ENCODE results near the gene PLA2G4B. TPM values are rescaled to one million over a fixed set of nuclear protein-coding genes. Genes with fewer than 3 reads are reported as not detected.

PLA2G4B gene
- total and polyA plus RNA-seq, 2 of the 8 experiments (the other 6 are each of a cell fraction or from before 2014, with no cell fraction given): 4.2 to 9.2 TPM

GRCh38 chr15:41817781-41818180, 20.9 kb upstream of the PLA2G4B start:
- no peak overlapping the region for H3K23ac ChIP-seq (ENCODE audit: insufficient read length)
- no peaks in the 10 kb centered on the region for H3K27me3 ChIP-seq (replicated peaks in 1 of 4; ENCODE audit: control insufficient read depth in 3 of 4, extremely low read depth in 1 of 4, insufficient read depth in 3 of 4, low read length in 3 of 4)
- H4K91ac ChIP-seq (replicated peaks; ENCODE audit: insufficient read length, low read length): no peak overlapping the region
- H2BK20ac ChIP-seq (ENCODE audit: low read length): no peak overlapping the region
- no peak overlapping the region for H4K5ac ChIP-seq (ENCODE audit: insufficient read length, low read depth, low read length)
- H3K9ac ChIP-seq (replicated peaks in 1 of 4; ENCODE audit: extremely low read depth in 1 of 4, low read depth in 3 of 4, low read length in 3 of 4): no peak overlapping the region
- H3K18ac ChIP-seq (ENCODE audit: extremely low read depth, low read length): no peak overlapping the region
- H3K79me2 ChIP-seq (ENCODE audit: control insufficient read depth in 1 of 2, insufficient read depth in 2 of 2, low read length in 2 of 2): no peaks in the 10 kb centered on the region
- no peak overlapping the region for H3K4me3 ChIP-seq (ENCODE audit: extremely low read depth in 1 of 4, insufficient read depth in 2 of 4, low read depth in 3 of 4, low read length in 4 of 4)
- no peak overlapping the region for H3K27ac ChIP-seq (ENCODE audit: low read depth, low read length)
- H2BK120ac ChIP-seq (replicated peaks; ENCODE audit: low read depth, low read length): no peak overlapping the region
- no peak overlapping the region for H4K8ac ChIP-seq (ENCODE audit: extremely low read depth, insufficient read depth, low read length)
- no peak overlapping the region for H2BK5ac ChIP-seq (ENCODE audit: low read depth, low read length)
- no peak for FAIRE-seq
- H3K23me2 ChIP-seq (ENCODE audit: low read depth, low read length): no peaks in the 10 kb centered on the region
- H3K56ac ChIP-seq (replicated peaks; ENCODE audit: insufficient read length, low read depth, low read length): no peak overlapping the region
- no peak for DNase-seq (ENCODE audit: low read depth in 1 of 2, low spot score in 2 of 2)
- TF ChIP-seq EP300 (IDR thresholded peaks at IDR 0.05; ENCODE audit: borderline replicate concordance in 1 of 2, low read depth in 2 of 2, low read length in 2 of 2): no peak
- no peak for TF ChIP-seq CBX5 (IDR thresholded peaks at IDR 0.05; ENCODE audit: low read depth, low read length)
- TF ChIP-seq KDM4A (IDR thresholded peaks at IDR 0.05; ENCODE audit: low read depth, low read length, severe bottlenecking): no peak
- no peak for TF ChIP-seq CREB1 (IDR thresholded peaks at IDR 0.05)
- H3K79me1 ChIP-seq (ENCODE audit: low read depth, low read length): no peaks in the 10 kb centered on the region
- H2BK15ac ChIP-seq (ENCODE audit: low read length): no peak overlapping the region
- H4K20me1 ChIP-seq (replicated peaks in 1 of 2; ENCODE audit: control insufficient read depth in 1 of 2, insufficient read depth in 2 of 2, low read length in 2 of 2): peaks cover 0 to 3% of the 10 kb centered on the region in 2 experiments
- no peak overlapping the region for H3K14ac ChIP-seq (ENCODE audit: insufficient read length)
- H3K4me2 ChIP-seq (ENCODE audit: insufficient read depth in 1 of 2, low read depth in 2 of 2, low read length in 2 of 2): no peak overlapping the region
- no peak overlapping the region for H2AFZ ChIP-seq (ENCODE audit: low read length)
- no peaks in the 10 kb centered on the region for H3K4me1 ChIP-seq (replicated peaks in 1 of 4; ENCODE audit: control insufficient read depth in 3 of 4, insufficient read depth in 4 of 4, low read length in 3 of 4)
- 85% methylated on average over 6 of the region's 6 CpGs; no CpG with 5 or more reads in 1 of the 2 experiments for WGBS, 2 experiments (ENCODE audit: extremely low coverage in 1 of 2, insufficient coverage in 1 of 2, insufficient read length in 1 of 2, insufficient replicate concordance in 2 of 2, low coverage in 1 of 2, low lambda C conversion rate in 2 of 2, missing lambda C conversion rate in 1 of 2)
- no peak overlapping the region for H2AK5ac ChIP-seq (ENCODE audit: low read depth, low read length)
- ChIA-PET CTCF (ENCODE audit: partially characterized antibody) (interaction anchor here (0.8 to 2.8 kb wide), 6 partner anchors 11 to 87 kb away, joined by 3 to 14 read pairs (median 4); partner anchors contain the start of gene MAPKBP1), POLR2A (ENCODE audit: partially characterized antibody) (interaction anchor here (0.6 kb wide), 1 partner anchor 418 kb away, joined by 3 read pairs; no protein-coding TSS in a partner anchor)
- H3K4ac ChIP-seq (replicated peaks; ENCODE audit: insufficient read length, low read depth, low read length): no peak overlapping the region
- no peak overlapping the region for H2BK12ac ChIP-seq (ENCODE audit: low read depth, low read length)
- peaks cover 0 to 3% (median 0%) of the 10 kb centered on the region in 4 experiments; a peak in 4 of 8 replicates for H3K36me3 ChIP-seq (ENCODE audit: control insufficient read depth in 2 of 4, insufficient read depth in 4 of 4, low read length in 3 of 4)
- no peaks in the 10 kb centered on the region for H3K9me3 ChIP-seq (ENCODE audit: insufficient read depth in 2 of 2, low read depth in 1 of 2, low read length in 1 of 2)
